WI38 (cell line): ENCODE data around the gene AARS2.

Experiments
- H3K4me3 ChIP-seq: 2 replicates; pipeline ENCODE4 v1.5.1; 2011; ENCODE audit warnings: low read depth, mild to moderate bottlenecking, control low read depth, low read length
- CTCF ChIP-seq: IDR thresholded peaks from 2 replicates; pipeline ENCODE4 v1.5.1; 2012; ENCODE audit warnings: low read depth, mild to moderate bottlenecking, control low read depth, low read length

AARS2 gene

GRCh38 chr6:44289726-44290260, 23.4 kb downstream of the AARS2 start:
- TF ChIP-seq CTCF, result no peak
- H3K4me3 ChIP-seq, result no peak overlapping the region

- no peak for TF ChIP-seq CTCF
- no peak overlapping the region for H3K4me3 ChIP-seq
Observed at GRCh38 chr6:44286747-44287146, 26.4 kb downstream of the AARS2 start.

GRCh38 chr6:44286285-44286565, 26.9 kb downstream of the AARS2 start:
- TF ChIP-seq CTCF, result no peak
- H3K4me3 ChIP-seq, result no peak overlapping the region

- H3K4me3 ChIP-seq, result no peak overlapping the region
- no peak for TF ChIP-seq CTCF
Observed at GRCh38 chr6:44285552-44286284, 27.4 kb downstream of the AARS2 start.

GRCh38 chr6:44284867-44285266, 28.3 kb downstream of the AARS2 start:
- H3K4me3 ChIP-seq, result no peak overlapping the region
- no peak for TF ChIP-seq CTCF

GRCh38 chr6:44284121-44284520, 29.0 kb downstream of the AARS2 start:
- H3K4me3 ChIP-seq, result no peak overlapping the region
- TF ChIP-seq CTCF, result no peak

- H3K4me3 ChIP-seq, result no peak overlapping the region
- no peak for TF ChIP-seq CTCF
Observed at GRCh38 chr6:44278774-44279697, 34.1 kb downstream of the AARS2 start.
